HG03342 (cell line): ENCODE results near the gene SLIT1.
"Not testable (repeated sequence)": the region's sequence is repeated elsewhere in the genome, so short reads cannot be mapped to it uniquely, and the experiment has no call there.

ENCODE experiments used
- ATAC-seq: cut with Tn5 transposase; IDR thresholded peaks from one replicate; pipeline ENCODE4 v1.9.1; 2021; ENCODE audit warnings: mild to moderate bottlenecking, moderate library complexity; ENCODE audit not compliant: unreplicated experiment

Gene SLIT1

DNA sequence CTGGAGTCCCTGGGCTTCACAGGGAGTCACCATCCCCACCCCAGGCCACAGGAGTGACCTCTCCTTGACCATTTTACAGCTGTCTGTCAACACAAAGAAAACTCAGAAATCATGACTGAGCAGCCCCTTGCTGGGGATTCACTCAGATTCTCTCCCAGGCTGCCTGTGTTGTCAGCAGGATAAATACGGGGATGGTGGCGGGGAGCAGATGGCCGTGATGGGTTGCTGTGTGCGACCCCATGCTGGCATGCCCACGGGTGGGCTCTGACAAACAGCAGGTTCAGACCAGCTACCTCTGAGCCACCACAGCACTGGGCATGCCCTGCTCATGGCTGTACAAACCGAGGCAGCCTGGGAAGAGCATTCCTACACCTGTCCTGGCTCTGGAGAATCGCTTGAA is 136.1 kb downstream of the SLIT1 start:
- ATAC-seq = no peak

DNA sequence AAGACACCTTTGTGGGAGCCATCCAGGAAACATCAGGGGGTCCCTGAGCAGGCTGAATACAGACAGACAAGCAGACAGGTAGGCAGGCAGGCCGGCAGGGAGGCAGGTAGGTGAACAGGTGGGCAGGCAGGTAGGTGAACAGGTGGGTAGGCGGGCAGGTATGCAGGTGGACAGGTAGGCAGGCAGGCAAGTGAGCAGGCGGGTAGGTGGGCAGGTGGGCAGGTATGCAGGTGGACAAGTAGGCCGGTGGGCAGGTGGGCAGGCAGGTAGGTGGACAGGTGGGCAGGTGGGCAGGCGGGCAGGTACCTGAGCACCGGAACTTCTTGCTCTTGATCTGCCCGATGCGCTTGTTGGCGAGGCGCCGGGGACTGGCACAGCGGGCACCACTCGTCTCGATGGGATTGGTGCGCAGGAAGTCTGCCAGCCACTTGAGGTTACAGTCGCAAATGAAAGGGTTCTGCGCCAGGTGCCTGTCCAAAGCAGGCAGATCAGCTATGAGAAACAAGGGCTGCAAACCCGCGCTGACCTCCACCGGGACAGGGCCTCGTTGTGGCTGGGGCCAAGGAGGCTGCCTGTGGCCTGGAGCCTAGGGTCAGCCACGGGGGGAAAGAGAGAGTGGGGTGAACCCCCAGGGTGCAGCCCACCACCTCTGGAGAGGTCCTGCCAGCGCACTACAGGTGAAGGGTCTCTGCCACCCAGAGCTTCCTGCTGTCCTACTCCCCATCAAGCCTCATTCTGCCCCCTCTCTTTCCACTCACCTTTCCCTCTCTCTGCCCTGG is 136.9 kb downstream of the SLIT1 start:
- ATAC-seq = no peak

DNA sequence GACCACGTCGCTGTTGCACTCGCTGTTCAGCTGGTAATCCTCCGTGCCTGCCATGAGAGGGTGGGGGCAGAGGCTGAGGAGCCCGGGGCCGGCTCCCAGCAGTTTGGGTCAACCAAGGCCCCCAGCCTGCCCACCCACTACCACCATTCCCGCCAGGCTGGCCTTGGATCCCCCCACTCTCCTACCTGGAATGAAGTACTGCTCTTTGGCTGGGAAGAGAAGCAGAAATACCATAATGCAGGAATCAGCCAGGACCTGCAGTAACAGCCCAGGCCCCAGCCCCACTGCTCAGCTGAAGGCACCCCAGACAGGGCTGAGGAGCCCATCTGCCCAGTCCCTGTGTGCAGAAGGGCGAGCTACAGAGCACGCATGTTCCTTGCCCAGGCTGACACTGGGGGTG is 138.0 kb downstream of the SLIT1 start:
- ATAC-seq = no peak

DNA sequence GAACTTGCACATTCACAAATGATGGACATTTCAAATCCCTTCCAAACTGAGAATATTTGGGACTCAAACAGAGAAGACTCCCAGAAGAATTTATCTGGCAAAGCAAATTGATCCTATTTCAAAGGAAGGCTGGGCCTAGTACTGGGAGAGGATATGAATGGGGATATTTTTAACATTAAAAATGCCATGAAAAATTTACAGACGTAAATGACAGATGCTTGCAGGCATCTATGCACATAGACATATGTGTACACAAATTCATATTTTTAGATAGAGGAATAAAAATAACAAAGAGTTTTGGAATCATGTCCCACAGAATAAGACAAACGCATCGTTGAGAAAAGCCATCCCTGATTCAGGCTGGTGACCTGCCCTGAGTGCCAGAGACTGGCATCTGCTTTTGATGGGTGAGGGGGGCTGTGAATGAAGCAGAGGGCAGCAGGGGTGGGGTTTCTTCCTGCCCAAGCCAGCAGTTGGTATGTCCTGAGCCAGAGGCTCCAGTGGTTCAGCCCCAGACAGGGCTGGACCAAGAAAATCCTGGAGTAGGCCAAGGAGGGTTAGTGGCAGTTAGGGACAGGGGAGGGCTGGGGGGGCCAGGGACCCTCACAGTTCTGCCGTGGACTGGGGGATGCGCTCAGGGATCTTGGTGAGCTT is 138.5 kb downstream of the SLIT1 start:
- ATAC-seq = no peak

DNA sequence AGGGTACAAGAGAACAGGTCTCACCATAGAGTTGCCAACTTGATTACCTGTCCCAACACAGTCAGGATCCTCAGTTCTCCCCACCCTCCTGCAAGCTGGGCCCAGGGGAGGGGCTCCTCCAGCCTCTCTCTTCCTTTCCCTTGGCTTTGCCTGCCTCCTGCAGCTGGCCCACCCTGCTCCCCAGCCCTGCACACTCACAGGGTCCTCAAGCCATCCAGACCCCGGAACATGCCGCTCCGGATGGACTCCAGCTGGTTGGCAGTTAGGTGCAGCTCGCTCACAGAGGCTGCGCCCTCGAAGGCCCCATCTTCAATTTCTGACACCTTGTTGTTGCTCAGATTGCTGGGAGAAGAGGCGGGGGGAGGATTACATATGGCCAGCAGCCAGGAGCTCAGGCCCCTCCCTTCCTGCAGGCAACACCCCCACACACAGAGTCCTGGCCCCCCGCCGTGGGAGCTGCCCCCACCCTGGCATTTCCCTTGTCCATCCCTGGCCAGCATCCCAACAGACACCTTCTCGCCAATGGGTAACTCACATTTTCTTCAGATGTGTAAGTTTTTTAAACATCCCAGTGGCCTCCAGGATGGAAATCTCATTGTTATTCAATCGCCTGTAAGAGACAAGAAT is 139.2 kb downstream of the SLIT1 start:
- ATAC-seq = no peak

DNA sequence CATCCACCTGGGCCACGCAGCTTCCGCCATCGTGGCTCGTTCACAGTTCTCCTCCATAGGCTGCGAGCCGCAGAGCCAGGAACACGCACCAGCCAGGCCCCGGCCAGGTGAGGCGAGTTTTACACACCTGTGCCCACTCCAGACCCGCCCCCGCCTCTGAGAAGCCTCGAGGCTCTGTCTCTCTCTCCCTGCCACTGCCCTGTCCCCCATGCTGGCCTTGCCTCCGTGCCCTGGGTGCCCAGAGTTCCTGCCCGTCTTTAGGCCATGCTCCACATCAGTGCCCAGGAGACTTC is 142.2 kb downstream of the SLIT1 start:
- ATAC-seq = no peak

DNA sequence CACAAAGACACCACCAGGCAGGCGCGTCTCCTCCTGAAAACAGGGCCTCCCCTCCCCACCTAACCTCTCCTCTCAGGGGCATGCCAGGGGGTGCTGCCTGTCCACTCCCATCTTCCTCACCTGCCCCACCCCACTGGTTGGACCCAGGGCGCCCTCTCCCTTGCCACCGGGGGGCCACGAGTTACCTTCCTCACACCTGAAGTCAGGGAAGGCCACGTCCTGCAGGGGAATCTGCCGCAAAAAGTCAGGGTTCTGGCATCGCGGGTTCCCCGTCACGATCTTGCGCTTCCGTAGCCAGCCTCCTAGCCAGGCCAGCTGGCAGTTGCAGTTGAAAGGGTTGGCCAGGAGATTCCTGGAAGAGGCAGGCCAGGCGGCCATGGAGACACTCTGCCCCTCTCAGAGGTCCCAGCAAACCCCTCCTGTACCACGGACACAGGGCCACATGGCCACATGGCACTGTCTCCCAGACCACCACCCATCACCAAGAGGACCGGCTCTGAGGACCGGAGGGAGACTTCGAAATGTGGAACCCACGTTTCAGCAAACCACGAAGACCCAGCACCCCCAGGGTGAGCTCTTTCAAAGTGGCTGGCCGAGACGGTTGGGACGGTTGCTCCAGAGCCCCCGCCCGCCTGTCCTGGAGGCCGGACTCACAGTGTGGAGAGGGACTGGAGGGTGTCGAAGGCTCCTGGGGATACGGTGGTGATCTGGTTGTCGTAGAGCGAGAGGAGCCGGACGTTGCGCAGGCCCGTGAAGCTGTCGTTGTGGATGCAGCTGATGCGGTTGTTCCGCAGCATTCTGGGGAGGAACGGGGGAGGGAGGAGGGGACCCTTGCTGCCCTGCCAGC is 142.8 kb downstream of the SLIT1 start:
- no peak for ATAC-seq

DNA sequence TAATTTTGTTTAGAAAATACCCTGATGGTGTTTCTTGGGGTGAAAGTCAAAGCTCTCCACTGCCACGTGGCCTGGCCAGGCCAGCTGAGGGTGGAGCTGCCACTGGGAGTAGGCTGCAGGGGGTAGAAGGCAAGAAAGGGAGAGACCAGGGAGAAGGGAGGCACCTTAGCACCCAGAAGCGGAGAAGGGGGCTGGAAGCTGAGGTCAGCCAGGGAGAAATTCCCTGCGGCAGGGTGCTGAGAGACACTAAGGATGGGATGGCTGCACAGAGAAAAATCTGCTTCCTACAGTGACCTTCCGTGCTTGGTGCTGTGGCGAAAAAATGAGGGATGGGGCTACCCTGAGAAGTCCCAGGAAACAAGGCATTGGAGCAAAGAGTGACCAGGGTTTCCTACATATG is 143.7 kb downstream of the SLIT1 start:
- ATAC-seq = no peak

DNA sequence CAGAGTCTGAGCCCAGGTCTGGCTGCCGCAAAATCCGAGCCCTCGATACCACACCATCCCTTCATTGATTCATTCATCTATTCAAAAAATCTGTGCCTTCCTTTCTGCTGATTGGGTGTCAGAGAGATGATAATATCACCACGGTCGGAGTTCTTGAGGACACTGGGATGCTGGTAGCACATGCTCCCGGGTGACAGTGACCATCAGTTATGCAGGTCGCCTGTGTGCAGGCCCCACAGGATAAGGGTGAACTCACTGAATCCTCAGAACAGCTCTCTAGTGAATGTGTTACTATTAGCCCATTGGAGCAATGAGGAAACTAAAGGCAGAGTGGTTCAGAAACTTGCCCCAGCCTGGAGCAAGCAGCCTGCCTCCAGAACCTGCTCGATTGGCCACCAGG is 145.1 kb downstream of the SLIT1 start:
- ATAC-seq = no peak

DNA sequence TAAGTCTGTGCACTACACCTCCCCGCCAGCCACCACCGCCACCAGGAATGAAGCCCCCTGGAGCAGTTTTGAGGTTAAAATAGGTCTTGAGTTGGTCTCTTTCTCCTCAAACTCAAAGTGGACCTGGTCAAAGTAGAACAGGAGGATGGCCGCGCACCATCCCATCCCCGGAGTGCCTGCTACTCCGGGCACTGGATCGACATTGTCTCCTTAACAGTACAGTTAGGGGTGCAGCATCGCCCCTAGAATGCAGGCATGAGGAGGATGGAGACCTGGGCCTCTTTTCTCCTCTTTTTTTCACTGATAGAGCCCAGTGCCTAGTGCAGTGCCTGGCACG is 145.5 kb downstream of the SLIT1 start:
- ATAC-seq = no peak

DNA sequence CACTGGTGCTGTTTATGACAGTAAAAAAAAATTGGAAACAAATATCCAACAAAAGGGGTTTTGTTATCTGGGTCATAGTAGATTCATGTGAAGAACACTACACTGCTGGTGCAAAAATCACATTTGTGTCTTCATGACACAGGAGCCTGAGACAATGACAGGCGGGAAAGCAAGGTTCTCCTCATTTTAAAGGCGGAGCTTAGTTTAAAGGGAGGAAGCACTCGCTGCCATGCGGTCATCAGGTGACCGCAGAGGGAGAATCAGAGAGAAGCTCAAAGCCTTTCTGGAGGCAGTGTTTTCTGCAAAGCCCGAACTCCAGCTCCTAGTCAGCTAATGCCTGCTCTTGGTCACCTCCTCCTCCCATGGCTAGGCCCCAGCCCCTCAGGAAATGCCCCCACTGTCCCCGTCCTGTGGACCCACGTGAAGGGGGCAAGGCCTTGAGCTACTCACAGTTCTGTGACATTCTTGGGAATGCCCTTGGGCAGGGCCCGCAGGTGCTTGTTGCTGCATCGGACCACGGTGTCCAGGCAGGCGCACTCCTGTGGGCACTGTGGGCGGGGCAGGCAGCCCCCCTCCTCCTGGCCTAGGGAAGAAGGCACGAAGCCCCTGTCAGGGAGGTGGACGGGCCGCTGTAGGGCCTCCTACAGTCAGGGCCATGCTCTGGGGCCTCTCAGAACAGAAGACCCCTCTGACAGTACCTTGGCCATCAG is 146.1 kb downstream of the SLIT1 start:
- no peak for ATAC-seq

DNA sequence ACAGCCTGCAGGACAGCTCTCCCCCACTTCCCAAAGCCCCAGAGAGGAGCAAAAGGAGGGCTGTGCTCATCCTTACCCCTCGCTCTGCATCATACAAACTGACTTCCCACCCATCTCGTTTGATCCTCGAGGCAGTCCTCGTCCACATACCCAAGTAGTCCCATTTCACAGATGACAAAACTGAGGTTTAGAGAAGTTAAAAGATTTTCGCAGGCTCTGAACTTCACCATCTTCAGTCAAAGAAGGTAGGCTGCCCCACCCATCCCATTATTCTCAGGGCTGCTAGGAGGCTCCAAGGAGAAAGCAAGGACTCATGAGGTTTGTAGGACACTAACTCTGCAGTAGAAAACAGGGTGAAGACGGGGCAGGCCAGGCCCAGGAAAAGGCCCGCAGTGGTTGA is 147.1 kb downstream of the SLIT1 start:
- ATAC-seq = no peak

DNA sequence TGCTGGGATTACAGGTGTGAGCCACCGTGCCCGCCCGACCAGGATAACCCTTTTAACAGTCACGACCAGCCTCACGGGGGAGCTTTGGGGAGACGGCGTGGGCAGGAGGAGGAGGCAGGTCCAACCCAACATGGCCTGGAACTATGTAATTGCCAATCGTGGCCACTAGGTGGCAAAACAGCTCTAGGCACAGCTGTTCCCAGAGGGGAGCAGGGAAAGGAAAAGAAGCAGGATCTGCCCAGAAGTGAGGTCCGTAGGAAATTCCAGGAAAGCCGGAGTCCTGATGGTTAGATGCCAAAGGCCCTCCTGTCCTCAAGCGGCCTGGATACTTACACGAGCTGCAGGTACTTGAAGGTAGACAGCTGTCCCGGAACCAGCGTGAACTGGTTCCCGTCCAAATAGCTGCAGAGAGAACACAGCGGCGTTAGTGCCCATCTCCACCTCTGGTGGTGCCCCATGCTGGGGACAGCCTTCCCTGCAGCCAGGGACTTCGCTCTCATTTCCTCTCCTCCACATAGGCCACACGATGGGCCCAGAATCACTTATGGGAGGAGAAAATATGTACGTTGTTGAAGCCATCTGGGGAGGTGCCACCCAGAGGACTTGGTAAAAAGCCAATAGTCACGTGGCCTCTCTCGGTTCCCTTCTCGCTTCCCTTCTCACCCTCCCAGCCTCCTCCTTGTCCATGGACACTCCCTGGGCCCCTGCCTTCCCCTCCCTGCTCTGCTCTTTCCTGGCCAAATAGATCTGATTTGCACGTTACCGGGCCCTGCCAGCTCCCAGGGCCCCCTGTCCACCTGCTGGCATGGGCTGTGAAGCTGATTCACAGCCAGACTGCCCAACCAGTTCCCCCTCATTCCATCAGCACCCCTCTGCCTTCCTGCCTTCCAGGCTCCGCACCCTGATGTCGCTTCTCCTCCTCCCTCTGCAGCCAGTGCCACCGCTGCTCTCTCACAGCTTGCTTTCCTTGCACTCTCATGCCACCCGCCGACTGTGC is 148.1 kb downstream of the SLIT1 start:
- ATAC-seq = peak; percentile 77

DNA sequence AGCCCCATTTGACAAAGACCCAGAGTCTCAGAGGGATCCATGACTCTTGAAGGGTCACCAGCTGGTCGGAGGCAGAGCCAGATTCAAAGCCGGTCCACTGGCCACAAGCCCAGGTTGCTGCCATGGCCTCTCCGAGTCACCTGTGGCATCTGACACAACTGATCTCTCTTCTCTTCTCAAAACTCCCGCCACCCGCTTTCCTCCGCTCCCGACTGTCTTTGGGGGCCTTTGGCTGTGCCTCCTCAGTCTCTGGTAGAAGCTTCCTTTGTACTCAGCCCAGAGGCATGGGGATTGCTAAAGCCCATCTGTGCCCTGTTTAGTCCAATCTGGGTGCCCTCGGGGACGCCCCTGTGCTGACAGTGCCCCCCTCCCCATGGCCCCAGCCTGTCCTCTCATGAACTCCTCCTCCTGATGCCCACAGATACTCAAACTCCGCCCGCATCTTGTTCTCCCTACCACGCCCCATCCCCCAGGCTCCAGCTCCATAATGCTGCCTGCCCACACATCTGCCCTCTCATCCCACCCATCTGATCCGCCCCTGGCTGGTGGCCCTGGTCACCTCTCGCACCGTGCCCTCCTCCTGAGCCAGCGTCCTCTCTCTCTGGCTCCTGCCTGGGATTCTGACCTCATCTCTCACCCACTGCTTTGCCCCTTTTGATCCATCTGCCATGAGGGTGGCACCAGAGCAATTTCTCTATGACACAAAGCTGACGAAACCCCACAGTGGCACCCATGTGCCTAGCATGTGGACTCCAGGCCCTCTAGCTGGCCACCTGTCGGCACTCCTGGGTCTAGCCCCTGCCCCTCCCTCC is 150.6 kb downstream of the SLIT1 start:
- no peak for ATAC-seq

DNA sequence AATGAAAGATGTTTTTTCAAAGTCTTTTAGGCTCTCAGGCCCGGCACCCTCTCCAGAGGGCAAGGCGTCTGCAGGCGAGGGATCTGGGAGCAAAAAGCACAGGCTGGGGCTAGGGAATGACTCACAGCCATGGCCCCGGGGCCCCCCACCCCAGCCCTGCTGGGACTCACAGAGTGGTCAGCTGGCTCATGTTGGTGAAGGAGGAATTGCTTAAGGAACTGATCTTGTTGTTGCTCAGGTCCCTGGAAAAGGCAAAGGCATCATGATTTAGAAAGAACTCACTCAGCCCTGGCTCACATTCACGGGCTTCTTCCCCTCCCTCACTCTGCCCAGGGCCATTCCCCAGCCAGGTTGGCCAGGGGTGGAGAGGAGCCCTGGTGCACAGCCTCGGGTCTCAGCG is 151.5 kb downstream of the SLIT1 start:
- ATAC-seq = no peak

DNA sequence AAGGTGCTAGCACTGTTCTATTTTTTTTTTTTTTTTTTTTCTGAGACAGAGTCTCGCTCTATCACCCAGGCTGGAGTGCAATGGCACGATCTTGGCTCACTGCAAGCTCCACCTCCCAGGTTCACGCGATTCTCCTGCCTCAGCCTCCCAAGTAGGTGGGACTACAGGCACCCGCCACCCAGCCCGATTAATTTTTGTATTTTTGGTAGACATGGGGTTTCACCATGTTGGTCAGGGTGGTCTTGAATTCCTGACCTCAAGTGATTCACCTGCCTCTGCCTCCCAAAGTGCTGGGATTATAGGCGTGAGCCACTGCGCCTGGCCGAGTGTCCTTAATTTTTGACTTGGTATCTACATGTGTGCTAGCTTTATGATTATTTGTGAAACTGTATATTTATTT is 151.9 kb downstream of the SLIT1 start:
- not testable (repeated sequence) for ATAC-seq

DNA sequence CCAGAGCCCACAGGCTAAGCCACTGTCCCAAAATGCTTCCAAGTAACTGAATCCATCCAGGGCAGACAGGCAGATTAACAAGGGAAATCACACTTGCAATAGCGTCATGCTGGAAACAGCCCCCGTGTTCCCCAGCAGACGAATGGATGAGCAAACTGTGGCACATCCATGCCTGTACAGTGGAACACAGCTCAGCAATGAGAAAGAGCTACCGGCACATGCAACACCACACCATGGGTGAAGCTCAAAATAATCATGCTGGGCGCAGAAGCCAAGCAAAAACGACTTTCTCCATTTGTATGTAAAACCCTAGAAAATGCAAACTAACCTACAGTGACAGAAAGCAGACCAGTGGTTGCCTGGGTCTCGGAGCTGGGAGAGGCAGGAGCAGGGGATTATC is 153.1 kb downstream of the SLIT1 start:
- ATAC-seq = no peak

DNA sequence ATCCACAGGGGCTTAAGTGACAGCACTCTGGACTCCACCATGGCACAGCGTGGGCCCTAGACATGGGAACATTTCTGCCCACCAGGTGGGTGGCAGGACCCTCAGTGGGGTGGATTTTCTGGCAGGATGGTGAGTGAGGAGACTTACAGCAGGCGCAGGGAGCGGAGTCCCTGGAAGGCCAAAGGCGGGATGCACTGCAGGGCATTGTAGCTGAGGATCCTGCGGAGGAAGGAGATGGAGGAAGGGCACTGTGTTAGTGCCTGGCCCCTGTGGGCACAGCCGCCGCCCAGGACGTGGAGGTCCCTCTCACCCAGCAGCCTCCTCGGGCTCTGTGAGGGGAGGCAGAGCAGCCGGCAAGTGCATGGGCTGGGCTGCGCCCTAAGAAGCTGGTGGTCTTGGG is 154.3 kb downstream of the SLIT1 start:
- no peak for ATAC-seq

DNA sequence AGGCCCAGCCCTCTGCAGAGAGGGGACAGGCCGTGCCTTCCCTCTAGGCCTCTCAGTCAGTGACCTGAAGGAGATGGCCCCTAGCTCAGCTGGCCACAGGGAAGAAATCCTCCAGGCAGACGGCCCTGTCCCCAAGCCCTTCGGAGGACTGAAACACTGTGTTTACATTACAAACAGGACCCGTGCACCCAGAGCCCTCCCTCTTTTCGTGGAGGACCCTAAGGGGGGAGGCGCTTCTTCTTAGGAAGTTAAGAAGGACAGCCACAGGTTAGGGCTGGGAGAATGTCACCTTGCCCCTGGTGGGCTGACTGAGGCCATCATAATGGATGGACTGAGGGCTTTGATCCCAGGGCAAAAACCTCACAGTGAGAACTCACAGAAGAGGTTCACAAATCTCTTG is 154.9 kb downstream of the SLIT1 start:
- no peak for ATAC-seq
